ENCODE measurements around the gene CALHM1.

DNA sequence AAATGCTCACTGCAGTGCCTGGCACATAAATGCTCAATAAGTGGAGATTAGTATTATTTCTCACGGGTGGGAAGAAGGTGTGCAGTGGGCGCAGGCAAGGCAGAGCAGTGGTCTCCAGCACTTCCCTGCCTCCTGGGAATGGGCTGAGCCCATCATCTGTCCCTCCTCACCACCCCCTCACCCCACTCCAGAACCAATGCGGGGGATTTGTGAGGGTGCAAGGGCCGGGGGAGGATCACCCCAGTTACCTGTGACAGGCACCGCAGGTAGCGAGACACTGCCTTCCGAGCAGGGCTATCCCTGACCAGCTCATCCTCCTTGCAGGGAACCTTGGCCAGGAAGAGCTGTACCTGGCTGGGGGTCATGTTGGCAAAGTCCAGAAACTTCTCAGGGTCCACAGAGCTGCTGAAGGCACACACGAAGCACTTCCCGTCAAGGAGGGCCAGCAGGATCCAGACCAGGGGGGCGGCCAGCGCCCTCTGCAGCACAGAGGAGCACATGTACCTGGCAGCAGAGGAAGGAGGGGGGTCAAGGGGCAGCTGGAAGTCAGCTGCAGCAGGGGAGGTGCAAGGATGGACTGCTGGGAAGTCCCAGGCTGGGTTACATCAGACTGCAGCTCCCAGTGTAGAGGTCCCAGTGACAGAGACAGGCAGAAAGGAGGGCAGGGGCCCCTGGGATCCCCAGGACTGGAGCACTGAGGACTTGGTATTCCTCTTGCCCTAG lies 17.5 kb upstream of the CALHM1 start:
- TF ChIP-seq, protein P1, sequence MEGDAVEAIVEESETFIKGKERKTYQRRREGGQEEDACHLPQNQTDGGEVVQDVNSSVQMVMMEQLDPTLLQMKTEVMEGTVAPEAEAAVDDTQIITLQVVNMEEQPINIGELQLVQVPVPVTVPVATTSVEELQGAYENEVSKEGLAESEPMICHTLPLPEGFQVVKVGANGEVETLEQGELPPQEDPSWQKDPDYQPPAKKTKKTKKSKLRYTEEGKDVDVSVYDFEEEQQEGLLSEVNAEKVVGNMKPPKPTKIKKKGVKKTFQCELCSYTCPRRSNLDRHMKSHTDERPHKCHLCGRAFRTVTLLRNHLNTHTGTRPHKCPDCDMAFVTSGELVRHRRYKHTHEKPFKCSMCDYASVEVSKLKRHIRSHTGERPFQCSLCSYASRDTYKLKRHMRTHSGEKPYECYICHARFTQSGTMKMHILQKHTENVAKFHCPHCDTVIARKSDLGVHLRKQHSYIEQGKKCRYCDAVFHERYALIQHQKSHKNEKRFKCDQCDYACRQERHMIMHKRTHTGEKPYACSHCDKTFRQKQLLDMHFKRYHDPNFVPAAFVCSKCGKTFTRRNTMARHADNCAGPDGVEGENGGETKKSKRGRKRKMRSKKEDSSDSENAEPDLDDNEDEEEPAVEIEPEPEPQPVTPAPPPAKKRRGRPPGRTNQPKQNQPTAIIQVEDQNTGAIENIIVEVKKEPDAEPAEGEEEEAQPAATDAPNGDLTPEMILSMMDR (conservative IDR thresholded peaks at IDR 0.05; ENCODE audit: low read depth, low read length), result 0 out of 2 replicates have a peak, but pooled peaks have one; percentile 16
- TF ChIP-seq EZH2 (IDR thresholded peaks at IDR 0.05; ENCODE audit: borderline replicate concordance, low read depth, low read length, poor library complexity, severe bottlenecking), result no peak

Measured in A673 (cell line).